Measurements from ENCODE around the gene JMJD7.

DNA sequence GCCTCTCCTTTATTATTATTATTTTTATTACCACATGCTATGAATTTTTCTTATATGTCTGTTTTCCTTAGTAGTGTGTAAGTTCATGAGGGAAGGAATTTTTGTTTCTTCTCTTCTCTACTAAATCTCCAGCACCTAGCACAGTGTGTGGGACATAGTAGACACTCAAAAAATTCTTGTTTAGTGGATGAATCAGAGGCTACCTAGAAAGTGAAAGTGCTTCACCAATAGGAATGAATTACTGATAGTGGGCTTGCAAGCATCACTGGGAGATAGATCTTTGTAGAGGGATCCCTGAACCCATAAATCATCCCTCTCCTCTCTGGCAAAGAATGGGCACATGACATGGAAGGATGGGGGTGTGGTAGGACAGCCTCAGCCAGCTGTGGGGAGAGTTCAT lies 57.4 kb downstream of the JMJD7 start:
- TF ChIP-seq CTCF (IDR thresholded peaks at IDR 0.05) (no peak), POLR2AphosphoS5 (IDR thresholded peaks at IDR 0.05) (no peak)

Measured in breast epithelium (tissue), 3 donors.